Erythroblast (primary cell): ENCODE results near the gene SYT8.

Source experiments
- GATA1 ChIP-seq: IDR thresholded peaks from 2 replicates; pipeline ENCODE4 v1.6.1; 2011; ENCODE audit warnings: low read depth, mild to moderate bottlenecking, control low read depth, low read length, moderate library complexity
- POLR2A ChIP-seq: IDR thresholded peaks from 2 replicates; pipeline ENCODE4 v1.6.1; 2011; ENCODE audit warnings: mild to moderate bottlenecking, low read length

DNA sequence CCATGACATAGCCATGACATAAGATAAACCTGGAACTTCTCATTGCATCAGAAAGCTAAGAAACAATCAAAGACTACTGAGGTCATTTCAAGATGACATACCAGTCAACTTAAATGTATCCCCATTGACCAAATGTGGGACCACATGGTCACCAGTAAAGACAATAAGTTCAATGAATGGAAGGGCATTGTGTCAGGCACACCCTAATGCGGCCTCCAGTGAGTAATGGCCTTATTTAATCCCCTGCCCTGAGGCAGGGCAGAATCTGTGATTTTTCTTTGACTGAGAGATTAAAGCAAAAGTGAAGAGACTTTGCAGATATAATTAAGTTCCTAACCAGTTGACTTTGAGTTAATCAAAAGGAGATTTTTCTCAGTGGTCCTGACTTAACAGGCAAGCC lies 17.3 kb upstream of the SYT8 start:
- TF ChIP-seq POLR2A = no peak
- TF ChIP-seq GATA1 = no peak
